COLO668 (cell line): Measurements from ENCODE around the gene HMCN1.

Experiments used
- DNase-seq: peaks from one replicate; lab custom pipeline; 2025; ENCODE audit not compliant: unreplicated experiment; lab: John Stamatoyannopoulos, UW

The HMCN1 gene

GRCh38 chr1:185895208-185895900 lies 161.2 kb downstream of the HMCN1 start:
- DNase-seq = no peak

GRCh38 chr1:185896863-185897262 lies 162.7 kb downstream of the HMCN1 start:
- DNase-seq = no peak

GRCh38 chr1:185906186-185906585 lies 172.0 kb downstream of the HMCN1 start:
- no peak for DNase-seq

GRCh38 chr1:185907246-185907645 lies 173.1 kb downstream of the HMCN1 start:
- no peak for DNase-seq

- DNase-seq = no peak
These were observed 177.8 kb downstream of the HMCN1 start for GRCh38 chr1:185911978-185912377.

GRCh38 chr1:185912504-185912903 lies 178.3 kb downstream of the HMCN1 start:
- DNase-seq = no peak

GRCh38 chr1:185914089-185914488 lies 179.9 kb downstream of the HMCN1 start:
- DNase-seq = no peak

- no peak for DNase-seq
These were observed 182.7 kb downstream of the HMCN1 start for GRCh38 chr1:185916861-185917260.

- DNase-seq = no peak
These were observed 183.5 kb downstream of the HMCN1 start for GRCh38 chr1:185917646-185918045.

GRCh38 chr1:185920602-185921001 lies 186.4 kb downstream of the HMCN1 start:
- no peak for DNase-seq

- no peak for DNase-seq
These were observed 187.4 kb downstream of the HMCN1 start for GRCh38 chr1:185921636-185922035.

GRCh38 chr1:185926588-185926987 lies 192.4 kb downstream of the HMCN1 start:
- peak; percentile 19 for DNase-seq

GRCh38 chr1:185929776-185930175 lies 195.6 kb downstream of the HMCN1 start:
- no peak for DNase-seq

- DNase-seq = no peak
These were observed 197.2 kb downstream of the HMCN1 start for GRCh38 chr1:185931438-185931837.

- no peak for DNase-seq
These were observed 199.4 kb downstream of the HMCN1 start for GRCh38 chr1:185933580-185933979.

- DNase-seq = no peak
These were observed 200.4 kb downstream of the HMCN1 start for GRCh38 chr1:185934476-185935189.

- DNase-seq = no peak
These were observed 201.2 kb downstream of the HMCN1 start for GRCh38 chr1:185935360-185935759.

- DNase-seq = no peak
These were observed 202.4 kb downstream of the HMCN1 start for GRCh38 chr1:185936641-185937040.

- DNase-seq = no peak
These were observed 204.2 kb downstream of the HMCN1 start for GRCh38 chr1:185938396-185938795.

GRCh38 chr1:185939142-185939541 lies 205.0 kb downstream of the HMCN1 start:
- DNase-seq = no peak

GRCh38 chr1:185942961-185943360 lies 208.8 kb downstream of the HMCN1 start:
- DNase-seq = no peak

- no peak for DNase-seq
These were observed 222.7 kb downstream of the HMCN1 start for GRCh38 chr1:185956881-185957280.
